Measurements from ENCODE around the gene ENO1. TPM values are rescaled to one million over a fixed set of nuclear protein-coding genes. Genes with fewer than 3 reads are reported as not detected.

The ENO1 gene
- total and polyA plus RNA-seq, 9 of the 15 experiments (the other 6 are each of a cell fraction or from before 2014, with no cell fraction given) = 2,249 to 7,472 (median 2,868) TPM

DNA sequence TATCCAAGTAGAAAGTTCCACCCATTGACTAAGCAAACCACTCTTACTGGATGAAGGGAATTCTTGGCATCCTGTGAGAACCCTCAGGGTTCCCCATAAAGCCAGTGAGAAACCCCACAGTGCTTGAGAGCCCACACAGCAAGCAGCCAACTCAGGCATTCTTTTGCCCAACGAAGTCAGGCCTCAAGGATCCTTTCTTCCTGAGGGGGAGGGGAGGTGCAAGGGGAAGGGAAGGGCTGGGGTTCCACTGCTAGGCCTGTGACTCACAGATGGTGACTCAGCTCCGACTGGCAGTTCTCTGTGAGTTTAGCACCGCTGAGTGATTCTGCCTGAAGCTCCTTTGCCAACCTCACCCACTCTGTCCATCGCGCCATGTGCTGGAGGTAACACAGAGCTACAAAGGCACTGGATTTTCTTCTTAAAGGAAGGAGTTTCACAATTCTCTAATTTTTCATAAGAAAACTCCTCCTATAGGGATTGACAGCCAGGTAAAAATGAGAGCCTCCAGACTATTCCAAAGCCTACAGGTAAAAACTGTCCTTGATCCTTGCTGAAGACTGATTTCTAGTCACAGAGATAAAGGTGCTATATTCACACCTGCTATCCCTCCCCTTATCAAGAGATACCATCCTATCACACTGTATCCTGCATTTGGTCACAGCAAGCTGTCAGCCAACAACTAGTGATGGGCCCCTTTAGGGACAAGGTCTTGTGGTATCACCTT lies 4.8 kb downstream of the ENO1 start (continued):
- TF ChIP-seq NRF1 (conservative IDR thresholded peaks at IDR 0.05 in 1 of 2, IDR thresholded peaks at IDR 0.05 in 1 of 2) (no peak), CHCHD3 (CRISPR knock-in tag; IDR thresholded peaks at IDR 0.05) (no peak), SLC30A9 (CRISPR knock-in tag; IDR thresholded peaks at IDR 0.05) (no peak), RBBP5 (IDR thresholded peaks at IDR 0.05; ENCODE audit: borderline replicate concordance, insufficient read depth, low read length, poor library complexity, severe bottlenecking) (no peak), EHMT2 (IDR thresholded peaks at IDR 0.05) (no peak), PTRF (tag; IDR thresholded peaks at IDR 0.05) (no peak), SAP30 (IDR thresholded peaks at IDR 0.05; ENCODE audit: borderline replicate concordance, insufficient read depth, low read depth, low read length, poor library complexity, severe bottlenecking) (no peak), TAF9B (IDR thresholded peaks at IDR 0.05; ENCODE audit: partially characterized antibody) (no peak), MYBL2 (IDR thresholded peaks at IDR 0.05; ENCODE audit: low read depth) (no peak), MYBL2 (CRISPR knock-in tag; IDR thresholded peaks at IDR 0.05; ENCODE audit: borderline replicate concordance) (no peak), KDM1A (IDR thresholded peaks at IDR 0.05) (peak in 1 of 2 experiments; percentile 66; a peak in 1 of 4 replicates), POLR2B (IDR thresholded peaks at IDR 0.05; ENCODE audit: low read depth, partially characterized antibody) (no peak), SREBF2 (CRISPR knock-in tag; IDR thresholded peaks at IDR 0.05) (no peak), KAT7 (CRISPR knock-in tag; IDR thresholded peaks at IDR 0.05; ENCODE audit: borderline replicate concordance) (no peak; the same call in 1 of the 2 replicates), ZNF274 (IDR thresholded peaks at IDR 0.05; ENCODE audit: borderline replicate concordance, low read depth, low read length) (no peak), LCOR (CRISPR knock-in tag; IDR thresholded peaks at IDR 0.05) (no peak), SMAD3 (CRISPR knock-in tag; conservative IDR thresholded peaks at IDR 0.05) (no peak), ZNF121 (CRISPR knock-in tag; conservative IDR thresholded peaks at IDR 0.05) (no peak), KLF6 (CRISPR knock-in tag; IDR thresholded peaks at IDR 0.05; ENCODE audit: borderline replicate concordance) (no peak), CREBBP (IDR thresholded peaks at IDR 0.05; ENCODE audit: low read depth, low read length) (no peak)
- TF ChIP-seq, protein P1, sequence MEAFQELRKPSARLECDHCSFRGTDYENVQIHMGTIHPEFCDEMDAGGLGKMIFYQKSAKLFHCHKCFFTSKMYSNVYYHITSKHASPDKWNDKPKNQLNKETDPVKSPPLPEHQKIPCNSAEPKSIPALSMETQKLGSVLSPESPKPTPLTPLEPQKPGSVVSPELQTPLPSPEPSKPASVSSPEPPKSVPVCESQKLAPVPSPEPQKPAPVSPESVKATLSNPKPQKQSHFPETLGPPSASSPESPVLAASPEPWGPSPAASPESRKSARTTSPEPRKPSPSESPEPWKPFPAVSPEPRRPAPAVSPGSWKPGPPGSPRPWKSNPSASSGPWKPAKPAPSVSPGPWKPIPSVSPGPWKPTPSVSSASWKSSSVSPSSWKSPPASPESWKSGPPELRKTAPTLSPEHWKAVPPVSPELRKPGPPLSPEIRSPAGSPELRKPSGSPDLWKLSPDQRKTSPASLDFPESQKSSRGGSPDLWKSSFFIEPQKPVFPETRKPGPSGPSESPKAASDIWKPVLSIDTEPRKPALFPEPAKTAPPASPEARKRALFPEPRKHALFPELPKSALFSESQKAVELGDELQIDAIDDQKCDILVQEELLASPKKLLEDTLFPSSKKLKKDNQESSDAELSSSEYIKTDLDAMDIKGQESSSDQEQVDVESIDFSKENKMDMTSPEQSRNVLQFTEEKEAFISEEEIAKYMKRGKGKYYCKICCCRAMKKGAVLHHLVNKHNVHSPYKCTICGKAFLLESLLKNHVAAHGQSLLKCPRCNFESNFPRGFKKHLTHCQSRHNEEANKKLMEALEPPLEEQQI (IDR thresholded peaks at IDR 0.05) = no peak
- TF ChIP-seq, protein P2, sequence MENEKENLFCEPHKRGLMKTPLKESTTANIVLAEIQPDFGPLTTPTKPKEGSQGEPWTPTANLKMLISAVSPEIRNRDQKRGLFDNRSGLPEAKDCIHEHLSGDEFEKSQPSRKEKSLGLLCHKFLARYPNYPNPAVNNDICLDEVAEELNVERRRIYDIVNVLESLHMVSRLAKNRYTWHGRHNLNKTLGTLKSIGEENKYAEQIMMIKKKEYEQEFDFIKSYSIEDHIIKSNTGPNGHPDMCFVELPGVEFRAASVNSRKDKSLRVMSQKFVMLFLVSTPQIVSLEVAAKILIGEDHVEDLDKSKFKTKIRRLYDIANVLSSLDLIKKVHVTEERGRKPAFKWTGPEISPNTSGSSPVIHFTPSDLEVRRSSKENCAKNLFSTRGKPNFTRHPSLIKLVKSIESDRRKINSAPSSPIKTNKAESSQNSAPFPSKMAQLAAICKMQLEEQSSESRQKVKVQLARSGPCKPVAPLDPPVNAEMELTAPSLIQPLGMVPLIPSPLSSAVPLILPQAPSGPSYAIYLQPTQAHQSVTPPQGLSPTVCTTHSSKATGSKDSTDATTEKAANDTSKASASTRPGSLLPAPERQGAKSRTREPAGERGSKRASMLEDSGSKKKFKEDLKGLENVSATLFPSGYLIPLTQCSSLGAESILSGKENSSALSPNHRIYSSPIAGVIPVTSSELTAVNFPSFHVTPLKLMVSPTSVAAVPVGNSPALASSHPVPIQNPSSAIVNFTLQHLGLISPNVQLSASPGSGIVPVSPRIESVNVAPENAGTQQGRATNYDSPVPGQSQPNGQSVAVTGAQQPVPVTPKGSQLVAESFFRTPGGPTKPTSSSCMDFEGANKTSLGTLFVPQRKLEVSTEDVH (IDR thresholded peaks at IDR 0.05; ENCODE audit: low read depth, partially characterized antibody) = no peak
